Testis (tissue), 3 donors: ENCODE measurements around the gene C4BPB. TPM values are rescaled to one million over a fixed set of nuclear protein-coding genes. Genes with fewer than 3 reads are reported as not detected.

Source experiments
- DNase-seq: peaks from one replicate; pipeline ENCODE4 v3.0.0-alpha.2; 2019
- H3K27ac ChIP-seq, 2 donors: fragments of 200-600 bp; sonication (generic); one replicate each; pipeline ENCODE4 v1.5.1; 2019
- H3K27me3 ChIP-seq: fragments of 200-600 bp; sonication (generic); one replicate; pipeline ENCODE4 v1.5.1; 2019
- H3K36me3 ChIP-seq: fragments of 200-600 bp; sonication (generic); one replicate; pipeline ENCODE4 v1.5.1; 2017; ENCODE audit warnings: low read depth; ENCODE audit errors: missing control alignments
- H3K4me1 ChIP-seq: fragments of 200-600 bp; sonication (generic); one replicate; pipeline ENCODE4 v1.5.1; 2019
- H3K4me3 ChIP-seq, 2 donors: fragments of 200-600 bp; sonication (generic); one replicate each; pipeline ENCODE4 v1.5.1; 2017 to 2019
- H3K9me3 ChIP-seq: fragments of 200-600 bp; sonication (generic); one replicate; pipeline ENCODE4 v1.5.1; 2017
- CTCF ChIP-seq, 3 experiments: fragments of 450-650 bp in 2 of 3; fragments of 200-600 bp in 1 of 3; sonication (generic) in 1 of 3; IDR thresholded peaks; one replicate each; pipeline ENCODE4 v1.5.1; 2016 to 2019; ENCODE audit warnings: antibody characterized with exemption in 3 of 3, mild to moderate bottlenecking in 2 of 3, moderate library complexity in 1 of 3
- POLR2A ChIP-seq: fragments of 450-650 bp; IDR thresholded peaks from one replicate; pipeline ENCODE4 v1.6.1; 2017; ENCODE audit warnings: antibody characterized with exemption, mild to moderate bottlenecking, moderate library complexity
- WGBS, 2 donors: methylation state at CpG; one replicate each; pipeline ENCODE4 v1.1.5; 2018; 5-methylcytosine and 5-hydroxymethylcytosine counted together
- intact Hi-C: fragments of 100-400 bp; cut with DNase I; formaldehyde crosslinking; loops from one replicate; pipeline ENCODE4 v1.15.1; 2023; ENCODE audit warnings: low total_unique reads
- polyA plus RNA-seq: library from polyadenylated mRNA; stranded (reverse); fragments of 350-450 nt; fragmentation: Illumina TruSeq; extraction: RNeasy Lipid Tissue Mini Kit (QIAGEN cat#74804); gene quantifications from one replicate; pipeline ENCODE4 v1.2.3, GENCODE V29; 2014; ENCODE audit warnings: low read depth, low replicate concordance; ENCODE audit not compliant: insufficient read depth
- total RNA-seq, 2 donors: library from RNA; depleted of rRNA; stranded (reverse); fragments of >200 nt; gene quantifications; one replicate each; pipeline ENCODE4 v1.2.3, GENCODE V29; 2016

The C4BPB gene
- total and polyA plus RNA-seq, 3 donors from 2014 or later, result 0.63 to 1.6 (median 0.87) TPM

- WGBS, 2 donors, result 87 to 91% methylated on average over 1 of the region's 1 CpG
Measured at GRCh38 chr1:207047505-207047904, 41.2 kb upstream of the C4BPB start.

DNA sequence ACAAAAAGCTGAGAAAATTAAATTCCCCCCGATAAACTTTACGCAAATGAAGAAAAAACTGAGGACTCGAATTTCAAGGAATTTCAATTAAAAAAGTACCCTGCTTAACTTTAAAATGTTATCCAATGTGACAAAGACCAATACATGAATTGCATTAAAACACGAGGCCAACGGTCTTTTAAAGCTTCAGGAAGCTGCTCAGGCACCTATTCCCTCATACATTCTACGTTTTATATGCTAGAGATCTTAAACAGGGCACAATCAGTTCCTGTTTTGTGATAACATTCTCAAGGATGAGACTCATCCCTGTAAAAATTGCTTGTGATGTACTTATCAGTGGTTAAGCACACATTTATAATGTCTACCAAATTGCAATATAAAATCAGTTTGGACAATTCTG, 40.6 kb upstream of the C4BPB start:
- TF ChIP-seq CTCF (IDR thresholded peaks at IDR 0.05), result no peak
- no peak for TF ChIP-seq POLR2A
- Histone ChIP-seq H3K36me3 (no peaks in the 10 kb centered on the region), H3K27ac (no peak overlapping the region), H3K4me1 (peaks cover 18% of the 10 kb centered on the region), H3K9me3 (no peaks in the 10 kb centered on the region), H3K4me3 (no peak overlapping the region), H3K27me3 (no peaks in the 10 kb centered on the region)
- 75 to 81% methylated on average over 6 of the region's 6 CpGs for WGBS, 2 donors
- intact Hi-C loops, result no loop called here
- DNase-seq, result no peak

More at GRCh38 chr1:207047505-207047904, 41.2 kb upstream of the C4BPB start:
- Histone ChIP-seq H3K27me3 (no peaks in the 10 kb centered on the region), H3K4me3 (no peak overlapping the region), H3K27ac (no peak overlapping the region), H3K36me3 (no peaks in the 10 kb centered on the region), H3K9me3 (no peaks in the 10 kb centered on the region), H3K4me1 (peaks cover 18% of the 10 kb centered on the region)
- no peak for DNase-seq
- TF ChIP-seq POLR2A (no peak), CTCF (IDR thresholded peaks at IDR 0.05) (no peak)
- intact Hi-C loops, result no loop called here

DNA sequence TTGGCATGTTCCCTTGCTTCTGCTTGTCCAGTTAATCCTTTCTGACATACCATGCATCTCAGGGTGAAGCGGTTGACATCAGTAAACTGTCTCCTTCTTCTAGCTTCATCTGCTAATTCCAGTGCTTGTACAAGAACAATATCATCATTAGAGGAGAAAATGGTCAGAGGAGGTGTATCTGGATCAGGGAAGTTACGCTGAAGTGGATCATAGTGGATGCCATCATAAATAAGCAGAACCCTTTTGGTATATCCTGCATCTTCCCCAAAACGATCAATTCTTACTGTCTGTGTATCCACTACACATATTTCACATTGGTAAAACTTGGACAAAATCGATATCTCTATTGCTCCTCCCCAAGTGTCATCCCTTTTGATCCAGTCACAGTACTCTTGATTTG, 39.6 kb upstream of the C4BPB start:
- DNase-seq, result no peak
- TF ChIP-seq CTCF (IDR thresholded peaks at IDR 0.05) (no peak), POLR2A (no peak)
- Histone ChIP-seq H3K27me3 (no peaks in the 10 kb centered on the region), H3K9me3 (no peaks in the 10 kb centered on the region), H3K4me3 (no peak overlapping the region), H3K36me3 (no peaks in the 10 kb centered on the region), H3K4me1 (peaks cover 18% of the 10 kb centered on the region), H3K27ac (no peak overlapping the region)
- intact Hi-C loops, result no loop called here
- 66 to 81% methylated on average over 4 of the region's 4 CpGs for WGBS, 2 donors

DNA sequence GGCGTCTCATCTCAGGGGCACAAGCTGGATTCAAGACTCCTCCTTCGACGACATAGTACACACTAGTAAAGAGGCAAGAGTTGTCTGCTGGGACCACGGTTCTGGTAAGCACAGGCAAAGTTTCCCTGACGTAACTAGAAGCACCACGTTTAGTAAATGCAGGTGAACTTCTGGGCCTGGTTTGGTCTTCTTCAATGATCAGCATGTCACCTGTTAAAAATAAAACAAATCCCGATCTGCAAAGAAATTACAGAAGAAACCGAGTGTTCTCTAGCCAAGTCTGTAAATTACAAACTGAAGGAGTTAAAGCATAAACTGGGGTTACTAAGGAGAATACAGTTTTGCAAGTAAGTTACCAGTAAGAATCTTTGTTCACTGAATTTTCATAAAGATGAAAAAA, 39.1 kb upstream of the C4BPB start:
- TF ChIP-seq POLR2A (no peak), CTCF (IDR thresholded peaks at IDR 0.05) (no peak)
- H3K4me1 ChIP-seq, result peaks cover 18% of the 10 kb centered on the region

GRCh38 chr1:207049974-207050391, 38.7 kb upstream of the C4BPB start:
- TF ChIP-seq CTCF (IDR thresholded peaks at IDR 0.05), result peak; percentile 73 to 78 (median 76)
- no peak for TF ChIP-seq POLR2A
- H3K9me3 ChIP-seq, result no peaks in the 10 kb centered on the region
- no peaks in the 10 kb centered on the region for H3K36me3 ChIP-seq
- H3K4me1 ChIP-seq, result peaks cover 18% of the 10 kb centered on the region
- DNase-seq, result peak; percentile 78
- 0 to 1% methylated on average over 6 of the region's 6 CpGs for WGBS, 2 donors
- intact Hi-C loops, result no loop called here
- H3K27me3 ChIP-seq, result no peaks in the 10 kb centered on the region
- peak overlapping the region; percentile 90 to 100 for H3K4me3 ChIP-seq
- H3K27ac ChIP-seq, result peak overlapping the region; percentile 96 to 98

More for the DNA sequence above, 39.1 kb upstream of the C4BPB start:
- Histone ChIP-seq H3K9me3 (no peaks in the 10 kb centered on the region), H3K27me3 (no peaks in the 10 kb centered on the region), H3K36me3 (no peaks in the 10 kb centered on the region), H3K4me3 (peak overlapping the region; percentile 90 to 100), H3K27ac (peak overlapping the region in 1 of 2 donors; percentile 96)
- no peak for DNase-seq
- intact Hi-C loops, result no loop called here
- 31 to 38% methylated on average over 8 of the region's 8 CpGs for WGBS, 2 donors
